Fibroblast of pulmonary artery (primary cell): ENCODE data around the gene IRX4.

ENCODE experiments used
- DNase-seq: peaks from one replicate; pipeline ENCODE4 v3.0.0-alpha.2; 2010; ENCODE audit warnings: low read depth
- H3K4me3 ChIP-seq: replicated peaks from 2 replicates; pipeline ENCODE4 v1.5.1; 2011; ENCODE audit warnings: low read depth, mild to moderate bottlenecking, control low read depth, low read length, moderate library complexity
- TF ChIP-seq, protein P1 (sequence below): IDR thresholded peaks from 2 replicates; pipeline ENCODE4 v1.5.1; 2011; ENCODE audit warnings: mild to moderate bottlenecking, control low read depth, low read length, inconsistent platforms; ENCODE audit errors: missing control alignments

IRX4 gene

DNA sequence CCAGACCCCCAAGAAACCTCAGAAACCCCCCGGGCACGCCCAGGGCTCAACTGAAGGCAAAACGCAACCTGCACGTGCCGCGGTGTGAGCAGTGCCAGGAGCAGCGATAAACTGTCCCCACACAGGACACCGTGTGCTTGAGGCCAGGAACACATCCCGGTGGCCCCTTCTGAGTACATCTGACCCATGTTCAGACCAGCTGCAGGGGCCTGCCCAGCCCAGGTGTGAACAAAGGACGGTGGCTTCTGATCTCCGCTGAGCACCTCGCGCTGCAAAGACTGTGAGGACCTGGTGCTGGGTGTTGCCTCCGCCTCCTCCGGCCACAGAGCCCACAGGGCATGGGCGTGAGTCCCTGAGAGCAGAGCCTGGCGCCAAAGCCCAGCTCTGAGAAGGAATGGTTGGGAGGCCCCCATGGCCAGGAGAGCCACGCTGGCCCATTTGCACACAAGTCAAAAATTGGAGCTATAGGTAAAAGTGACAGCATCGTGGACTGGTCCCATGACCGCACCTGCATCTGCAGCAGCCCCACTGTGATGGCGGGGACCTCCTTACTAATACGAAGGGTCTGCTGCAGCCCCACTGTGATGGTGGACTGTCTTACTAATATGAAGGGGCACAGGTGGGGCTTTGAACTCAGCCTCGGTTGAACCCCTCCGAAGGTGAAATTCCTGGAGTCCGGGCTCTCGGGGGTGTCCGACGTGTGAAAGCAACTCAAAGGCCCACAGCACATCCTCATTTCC lies 50.0 kb downstream of the IRX4 start:
- TF ChIP-seq, protein P1, sequence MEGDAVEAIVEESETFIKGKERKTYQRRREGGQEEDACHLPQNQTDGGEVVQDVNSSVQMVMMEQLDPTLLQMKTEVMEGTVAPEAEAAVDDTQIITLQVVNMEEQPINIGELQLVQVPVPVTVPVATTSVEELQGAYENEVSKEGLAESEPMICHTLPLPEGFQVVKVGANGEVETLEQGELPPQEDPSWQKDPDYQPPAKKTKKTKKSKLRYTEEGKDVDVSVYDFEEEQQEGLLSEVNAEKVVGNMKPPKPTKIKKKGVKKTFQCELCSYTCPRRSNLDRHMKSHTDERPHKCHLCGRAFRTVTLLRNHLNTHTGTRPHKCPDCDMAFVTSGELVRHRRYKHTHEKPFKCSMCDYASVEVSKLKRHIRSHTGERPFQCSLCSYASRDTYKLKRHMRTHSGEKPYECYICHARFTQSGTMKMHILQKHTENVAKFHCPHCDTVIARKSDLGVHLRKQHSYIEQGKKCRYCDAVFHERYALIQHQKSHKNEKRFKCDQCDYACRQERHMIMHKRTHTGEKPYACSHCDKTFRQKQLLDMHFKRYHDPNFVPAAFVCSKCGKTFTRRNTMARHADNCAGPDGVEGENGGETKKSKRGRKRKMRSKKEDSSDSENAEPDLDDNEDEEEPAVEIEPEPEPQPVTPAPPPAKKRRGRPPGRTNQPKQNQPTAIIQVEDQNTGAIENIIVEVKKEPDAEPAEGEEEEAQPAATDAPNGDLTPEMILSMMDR = no peak
- no peak for DNase-seq
- no peak overlapping the region for H3K4me3 ChIP-seq

DNA sequence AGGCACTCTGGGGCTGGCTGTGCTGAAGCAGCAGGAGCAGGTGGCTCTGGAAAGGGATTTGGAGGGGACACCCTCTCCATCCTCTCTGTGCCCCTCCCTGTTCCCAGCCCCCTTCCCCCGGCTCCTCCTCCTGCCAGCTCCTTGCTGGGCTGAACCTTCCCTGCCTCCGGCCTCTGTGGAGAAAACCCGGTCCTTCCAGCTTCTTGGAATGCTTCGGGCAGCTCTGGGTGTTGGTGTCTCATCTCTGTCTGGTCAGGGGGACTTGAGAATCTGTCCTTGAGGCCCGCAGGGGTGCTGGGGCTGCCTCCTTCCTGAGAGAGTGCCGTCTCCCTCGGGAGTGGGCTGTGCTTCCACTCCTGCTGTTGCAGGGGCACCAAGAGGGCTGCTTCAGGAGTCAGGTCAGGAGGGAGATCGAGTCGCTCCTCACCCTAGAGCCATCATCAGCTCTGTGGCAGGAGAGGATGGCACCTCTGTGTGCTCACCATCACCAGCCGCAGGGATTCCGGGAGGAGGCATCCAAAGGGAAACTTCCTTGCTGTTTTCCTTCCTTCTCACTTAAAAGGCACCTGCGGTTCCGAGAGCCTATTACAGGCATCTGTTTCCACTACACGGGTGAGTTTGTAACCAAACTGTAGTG lies 50.9 kb downstream of the IRX4 start:
- TF ChIP-seq, protein P1 = no peak
- no peak for DNase-seq
- no peak overlapping the region for H3K4me3 ChIP-seq

DNA sequence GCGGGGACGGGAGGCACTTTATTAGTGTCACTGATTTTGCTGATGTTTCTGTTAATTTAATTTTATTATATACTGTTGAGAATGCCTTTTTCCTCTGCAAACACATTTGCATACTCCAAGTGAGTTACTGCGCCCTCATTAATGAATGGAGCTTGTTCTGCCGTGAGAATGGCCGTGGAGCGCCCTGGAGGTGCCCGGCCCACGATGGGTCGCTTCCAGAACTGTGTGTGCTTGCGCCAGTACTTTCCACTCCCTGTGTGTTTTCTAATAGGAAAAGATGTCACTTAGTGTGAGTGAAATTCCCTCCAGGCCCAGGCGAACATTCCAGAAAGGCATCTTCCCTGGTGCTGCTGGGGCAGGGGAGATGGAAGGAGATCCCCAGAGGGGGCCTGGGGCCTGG lies 51.5 kb downstream of the IRX4 start:
- H3K4me3 ChIP-seq = no peak overlapping the region
- DNase-seq = no peak
- TF ChIP-seq, protein P1 = no peak

DNA sequence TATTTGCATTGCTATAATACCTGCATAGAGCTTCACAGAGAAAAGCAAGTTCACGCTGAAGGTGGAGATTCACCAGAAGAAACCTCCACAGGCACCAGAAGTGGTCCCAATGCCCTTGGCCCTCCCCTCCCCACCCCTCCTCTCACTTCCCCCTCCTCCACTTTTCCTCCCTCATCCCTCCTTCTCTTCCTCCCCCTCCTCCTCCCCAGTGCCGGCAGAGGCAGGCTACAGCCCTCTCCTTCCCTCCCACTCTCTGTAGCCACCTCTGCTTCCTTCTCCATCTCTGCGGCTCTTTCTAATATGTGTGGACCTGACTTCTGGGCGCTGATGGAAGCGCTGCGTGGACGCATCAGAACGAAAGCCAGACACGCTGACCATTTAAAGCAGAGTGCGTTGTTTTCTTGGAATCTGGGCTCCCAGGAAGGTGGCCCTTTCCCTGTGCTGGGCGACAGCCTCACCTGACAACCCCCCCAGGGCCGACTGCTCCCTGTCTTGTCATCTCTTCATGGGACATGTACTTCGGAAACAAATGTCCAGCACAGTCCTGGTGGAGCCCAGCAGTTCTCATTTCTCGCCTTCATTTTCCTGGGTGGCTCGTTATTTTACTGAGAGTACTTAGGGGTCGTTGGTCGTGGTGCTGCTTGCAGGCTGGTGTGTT lies 52.0 kb downstream of the IRX4 start:
- no peak overlapping the region for H3K4me3 ChIP-seq
- TF ChIP-seq, protein P1 = no peak
- no peak for DNase-seq

DNA sequence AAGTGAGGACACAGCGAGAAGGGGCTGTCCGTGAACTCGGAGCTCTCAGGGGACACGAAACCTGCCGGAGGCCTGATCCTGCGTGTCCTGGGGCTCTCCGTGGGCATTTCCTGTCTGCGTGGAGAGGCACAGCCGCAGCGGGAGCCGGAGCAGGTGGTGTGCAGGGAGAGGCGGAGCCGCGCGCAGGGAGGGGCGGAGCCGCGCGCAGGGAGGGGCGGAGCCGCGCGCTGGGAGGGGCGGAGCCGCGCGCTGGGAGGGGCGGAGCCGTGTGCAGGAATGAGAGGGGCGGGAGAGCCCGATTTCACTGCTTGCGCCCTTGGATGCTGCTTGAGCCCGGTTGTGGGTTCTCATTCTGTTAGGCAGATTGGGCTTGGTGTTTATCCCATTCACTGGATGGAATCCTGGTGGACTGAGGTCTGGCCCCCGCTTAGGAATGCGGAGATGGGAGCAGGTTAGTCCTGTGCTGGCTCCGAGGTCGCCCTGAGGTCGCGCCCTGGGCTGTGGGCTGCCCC lies 54.8 kb downstream of the IRX4 start:
- H3K4me3 ChIP-seq = no peak overlapping the region
- TF ChIP-seq, protein P1 = no peak
- DNase-seq = no peak
